GM11168 (cell line): ENCODE results near the gene ANKS1B.
"Not testable (repeated sequence)": the region's sequence is repeated elsewhere in the genome, so short reads cannot be mapped to it uniquely, and the experiment has no call there.

Experiments
- in situ Hi-C: fragments of 300-500 bp; cut with MboI; formaldehyde crosslinking; loops from one replicate; pipeline ENCODE4 v1.12.0; 2022; ENCODE audit warnings: low sequenced_read_pairs; ENCODE audit not compliant: unreplicated experiment

ANKS1B gene

DNA sequence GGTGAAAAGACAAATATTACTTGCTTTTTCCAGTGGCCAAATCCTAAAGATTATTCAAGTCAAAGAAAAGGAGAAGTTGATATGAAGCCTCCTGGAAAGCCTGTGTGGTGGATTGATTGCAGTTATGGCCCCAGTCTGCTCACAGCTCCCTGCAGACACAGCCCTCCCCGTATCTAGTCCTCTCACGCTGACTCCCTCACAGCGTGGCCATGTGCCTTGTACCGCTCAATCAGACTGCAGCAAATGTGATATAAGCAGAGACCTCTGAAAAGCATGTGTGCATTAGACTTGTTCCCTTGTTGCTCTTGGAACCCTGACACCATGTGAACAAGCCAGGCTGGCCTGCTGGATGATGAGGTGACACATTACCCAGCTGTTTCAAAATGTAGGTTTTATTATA is 735.2 kb downstream of the ANKS1B start:
- in situ Hi-C loops = no loop called here

GRCh38 chr12:99237907-99238538 is 746.7 kb downstream of the ANKS1B start:
- in situ Hi-C loops = not testable (repeated sequence)

GRCh38 chr12:99235381-99235780 is 749.4 kb downstream of the ANKS1B start:
- in situ Hi-C loops = no loop called here

- in situ Hi-C loops = no loop called here
These were observed 750.0 kb downstream of the ANKS1B start for GRCh38 chr12:99234702-99235101.

DNA sequence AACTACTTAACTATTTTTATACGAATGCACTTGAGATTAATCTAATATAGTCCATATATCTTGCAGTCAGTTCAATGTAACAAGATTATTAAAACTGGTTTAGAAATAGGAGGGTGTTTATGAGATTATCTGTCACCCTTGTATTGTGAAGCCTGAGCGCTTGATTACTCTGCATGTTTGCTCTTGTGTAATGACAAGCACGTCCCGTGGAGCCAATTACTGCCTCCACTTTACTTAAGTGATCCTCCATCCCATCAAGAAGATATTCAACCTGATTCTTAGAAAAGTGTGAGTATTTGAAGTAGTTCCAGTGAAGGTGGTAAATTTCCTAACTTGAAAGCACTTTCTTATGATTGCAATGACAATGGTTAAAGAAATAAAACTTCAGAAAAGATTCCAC is 752.4 kb downstream of the ANKS1B start:
- in situ Hi-C loops = no loop called here

- in situ Hi-C loops = no loop called here
These were observed 753.7 kb downstream of the ANKS1B start for GRCh38 chr12:99231031-99231430.

GRCh38 chr12:99224237-99224636 is 760.5 kb downstream of the ANKS1B start:
- in situ Hi-C loops = no loop called here

DNA sequence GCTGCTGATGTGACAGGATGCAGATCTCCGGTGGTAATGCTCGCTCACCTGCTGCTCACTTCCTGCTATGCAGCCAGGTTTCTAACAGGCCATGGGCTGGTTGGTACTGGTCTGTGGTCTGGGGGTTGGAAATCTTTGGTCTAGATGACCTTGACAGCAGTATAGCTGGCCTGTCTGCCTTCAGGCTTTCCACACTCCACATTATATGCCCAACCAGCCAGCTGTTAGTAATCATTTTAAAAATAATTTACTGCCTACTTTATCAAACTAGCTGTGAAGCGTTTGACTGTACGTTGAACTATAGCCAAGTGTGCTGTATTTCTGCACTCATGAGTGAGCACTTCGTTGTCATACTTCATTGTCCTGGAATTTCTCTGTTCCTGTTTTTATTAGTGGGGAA is 761.2 kb downstream of the ANKS1B start:
- in situ Hi-C loops = no loop called here

DNA sequence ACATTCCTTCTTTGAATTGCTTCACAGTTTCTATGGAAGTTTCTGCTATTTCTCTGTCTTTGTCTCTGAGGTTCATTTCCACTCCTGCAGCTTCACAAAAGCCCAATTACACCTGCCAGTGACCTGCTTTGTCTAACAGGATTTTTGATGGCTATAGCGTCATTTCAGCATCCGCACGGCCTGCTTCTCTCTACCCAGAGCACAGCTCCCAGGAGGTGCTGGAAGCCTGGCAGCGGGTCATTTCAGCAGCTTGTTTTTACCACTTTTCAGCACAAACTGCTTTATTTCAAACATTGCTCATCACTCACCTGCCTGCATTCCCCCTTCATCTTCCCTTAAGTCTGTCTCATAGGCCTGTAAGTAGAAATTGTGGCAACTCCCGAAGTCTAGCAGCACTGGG is 771.7 kb downstream of the ANKS1B start:
- in situ Hi-C loops = no loop called here

- in situ Hi-C loops = no loop called here
These were observed 772.5 kb downstream of the ANKS1B start for GRCh38 chr12:99212275-99212674.

DNA sequence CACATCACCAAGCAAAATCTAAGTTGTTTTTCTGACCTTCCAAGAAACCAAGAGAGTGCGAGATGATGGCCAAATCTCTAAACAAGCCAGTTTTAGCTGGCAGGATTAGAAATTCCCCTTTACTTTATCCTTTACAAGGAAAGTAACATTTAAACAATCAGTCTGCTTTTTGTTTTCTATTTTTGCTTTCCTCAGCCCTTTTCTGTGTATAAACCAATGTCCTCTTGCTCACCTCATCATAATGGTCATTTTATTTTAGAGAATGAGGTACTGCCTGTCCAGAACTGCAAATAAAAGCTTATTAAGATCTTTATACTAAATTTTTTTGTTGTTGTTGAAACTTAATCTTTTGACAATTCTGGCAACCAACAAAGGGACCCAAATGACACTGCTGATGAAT is 779.6 kb downstream of the ANKS1B start:
- in situ Hi-C loops = no loop called here

- in situ Hi-C loops = no loop called here
These were observed 782.7 kb downstream of the ANKS1B start for GRCh38 chr12:99201906-99202645.

- in situ Hi-C loops = no loop called here
These were observed 783.9 kb downstream of the ANKS1B start for GRCh38 chr12:99200711-99201384.

GRCh38 chr12:99195474-99195873 is 789.3 kb downstream of the ANKS1B start:
- in situ Hi-C loops = no loop called here

- in situ Hi-C loops = no loop called here
These were observed 792.2 kb downstream of the ANKS1B start for GRCh38 chr12:99192489-99192888.

- in situ Hi-C loops = no loop called here
These were observed 807.9 kb downstream of the ANKS1B start for GRCh38 chr12:99176871-99177270.

GRCh38 chr12:99170461-99170860 is 814.3 kb downstream of the ANKS1B start:
- in situ Hi-C loops = no loop called here

- in situ Hi-C loops = no loop called here
These were observed 814.7 kb downstream of the ANKS1B start for GRCh38 chr12:99170037-99170436.

- in situ Hi-C loops = no loop called here
These were observed 826.8 kb downstream of the ANKS1B start for GRCh38 chr12:99157946-99158345.

- in situ Hi-C loops = no loop called here
These were observed 829.8 kb downstream of the ANKS1B start for GRCh38 chr12:99154983-99155336.

- in situ Hi-C loops = no loop called here
These were observed 830.3 kb downstream of the ANKS1B start for GRCh38 chr12:99154216-99154982.
